ENCODE results near the gene ABHD3. TPM values are rescaled to one million over a fixed set of nuclear protein-coding genes. Genes with fewer than 3 reads are reported as not detected.

Gene ABHD3
- total RNA-seq (2021; fragmentation: NEBNext Ultra II Directional; extraction: Animal tissue kit (Norgen Biotek cat#: 25700)) (9.0 and 12.1 TPM in 2 replicates), polyA plus RNA-seq (2011; rRNA removed) (6.1 and 8.4 TPM in 2 replicates), polyA minus RNA-seq (2011; rRNA and poly(A)+ RNA removed) (8.2 and 9.6 TPM in 2 replicates)
- polyA plus RNA-seq (2011; cell fraction: cytosol; rRNA removed): 9.9 TPM
- 14.7 TPM for polyA plus RNA-seq (2011; cell fraction: nucleus; rRNA removed)
- polyA plus RNA-seq (2012, experiment 1 of 2): 7.0 to 8.8 TPM (median 7.4 TPM) in 4 replicates
- polyA plus RNA-seq (2012, experiment 2 of 2): 2.3 TPM
- 6.7 TPM for polyA plus RNA-seq (2013, experiment 1 of 2)
- polyA plus RNA-seq (2013, experiment 2 of 2): 6.9 TPM
- 10.1 TPM for polyA minus RNA-seq (2011; cell fraction: cytosol; rRNA and poly(A)+ RNA removed)
- 19.9 TPM for polyA minus RNA-seq (2011; cell fraction: nucleus; rRNA and poly(A)+ RNA removed)
- long read RNA-seq, experiment 1, partial matches to known transcripts: 3 of 8 reads
- long read RNA-seq, experiment 1, other reads (novel, unspliced or antisense): 1 of 8 reads
- long read RNA-seq, experiment 2: 0 reads

GRCh38 chr18:21704603-21705364 is at the start of gene ABHD3:
TSS of gene ABHD3 (minus strand) at chr18:21704774. CDS start at chr18:21704665, 109 bp downstream.
- H3K27me3 ChIP-seq (replicated peaks in 1 of 4; ENCODE audit: control insufficient read depth in 3 of 4, extremely low read depth in 1 of 4, insufficient read depth in 3 of 4, low read length in 3 of 4): peaks cover 0 to 3% (median 0%) of the 10 kb centered on the region in 4 experiments; a peak in 4 of 7 replicates
- H3K4ac ChIP-seq (replicated peaks; ENCODE audit: insufficient read length, low read depth, low read length): no peak within 1 kb of the TSS
- 0 out of 2 replicates have a peak within 1 kb of the TSS, but pooled peaks have one; percentile 46 for H2BK15ac ChIP-seq (ENCODE audit: low read length)
- no peak within 1 kb of the TSS for H3K23ac ChIP-seq (ENCODE audit: insufficient read length)
- ChIA-PET POLR2A (ENCODE audit: partially characterized antibody) (interaction anchor here (0.9 to 1.8 kb wide), 10 partner anchors 11 to 105 kb away, joined by 3 to 19 read pairs (median 6); partner anchors contain the start of genes ESCO1, MIB1 and SNRPD1), CTCF (ENCODE audit: partially characterized antibody) (interaction anchor here (0.8 to 1.1 kb wide), 3 partner anchors 12 to 80 kb away, joined by 3 read pairs; no protein-coding TSS in a partner anchor)
- peak within 1 kb of the TSS; percentile 62; the same call in 1 of the 2 replicates for H3K27ac ChIP-seq (ENCODE audit: low read depth, low read length)
- H3K14ac ChIP-seq (ENCODE audit: insufficient read length): no peak within 1 kb of the TSS
- H2BK5ac ChIP-seq (ENCODE audit: low read depth, low read length): peak within 1 kb of the TSS; percentile 29; the same call in 1 of the 2 replicates
- H2BK120ac ChIP-seq (replicated peaks; ENCODE audit: low read depth, low read length): peak within 1 kb of the TSS; percentile 31
- H2AK5ac ChIP-seq (ENCODE audit: low read depth, low read length): no peak within 1 kb of the TSS
- peak within 1 kb of the TSS; percentile 50 to 78 (median 74) for H3K9ac ChIP-seq (replicated peaks in 1 of 4; ENCODE audit: extremely low read depth in 1 of 4, low read depth in 3 of 4, low read length in 3 of 4)
- H2BK20ac ChIP-seq (ENCODE audit: low read length): no peak within 1 kb of the TSS
- H3K36me3 ChIP-seq (ENCODE audit: control insufficient read depth in 2 of 4, insufficient read depth in 4 of 4, low read length in 3 of 4): peaks cover 0 to 7% (median 3%) of the 10 kb centered on the region in 4 experiments; a peak in 3 of 8 replicates
- H2BK12ac ChIP-seq (ENCODE audit: low read depth, low read length): no peak within 1 kb of the TSS
- peak within 1 kb of the TSS; percentile 60 for H3K18ac ChIP-seq (ENCODE audit: extremely low read depth, low read length)
- H3K9me3 ChIP-seq (ENCODE audit: insufficient read depth in 2 of 2, low read depth in 1 of 2, low read length in 1 of 2): peaks cover 0 to 12% of the 10 kb centered on the region in 2 experiments; a peak in 2 of 4 replicates
- peaks cover 6% of the 10 kb centered on the region for H3K23me2 ChIP-seq (ENCODE audit: low read depth, low read length)
- H3K79me1 ChIP-seq (ENCODE audit: low read depth, low read length): no peaks in the 10 kb centered on the region
- peak within 1 kb of the TSS; percentile 58 for H4K5ac ChIP-seq (ENCODE audit: insufficient read length, low read depth, low read length)
- peak within 1 kb of the TSS; percentile 57 to 79 (median 74) for H3K4me3 ChIP-seq (ENCODE audit: extremely low read depth in 1 of 4, insufficient read depth in 2 of 4, low read depth in 3 of 4, low read length in 4 of 4)
- 6% methylated on average over 60 of the region's 60 CpGs; no CpG with 5 or more reads in 1 of the 2 experiments for WGBS, 2 experiments (ENCODE audit: extremely low coverage in 1 of 2, insufficient coverage in 1 of 2, insufficient read length in 1 of 2, insufficient replicate concordance in 2 of 2, low coverage in 1 of 2, low lambda C conversion rate in 2 of 2, missing lambda C conversion rate in 1 of 2)
- H3K4me2 ChIP-seq (ENCODE audit: insufficient read depth in 1 of 2, low read depth in 2 of 2, low read length in 2 of 2): peak within 1 kb of the TSS; percentile 69 to 84
- H4K8ac ChIP-seq (ENCODE audit: extremely low read depth, insufficient read depth, low read length): peak within 1 kb of the TSS; percentile 96; the same call in 1 of the 2 replicates
- FAIRE-seq (no peak), DNase-seq (ENCODE audit: low read depth in 1 of 2, low spot score in 2 of 2) (peak; percentile 76 to 93)
- H3K56ac ChIP-seq (replicated peaks; ENCODE audit: insufficient read length, low read depth, low read length): peak within 1 kb of the TSS; percentile 67
- peaks cover 0 to 3% (median 1%) of the 10 kb centered on the region in 4 experiments; a peak in 1 of 7 replicates for H3K4me1 ChIP-seq (replicated peaks in 1 of 4; ENCODE audit: control insufficient read depth in 3 of 4, insufficient read depth in 4 of 4, low read length in 3 of 4)
- no peaks in the 10 kb centered on the region for H4K20me1 ChIP-seq (replicated peaks in 1 of 2; ENCODE audit: control insufficient read depth in 1 of 2, insufficient read depth in 2 of 2, low read length in 2 of 2)
- no peaks in the 10 kb centered on the region for H3K79me2 ChIP-seq (ENCODE audit: control insufficient read depth in 1 of 2, insufficient read depth in 2 of 2, low read length in 2 of 2)
- H2AFZ ChIP-seq (ENCODE audit: low read length): peak within 1 kb of the TSS; percentile 83
- H4K91ac ChIP-seq (replicated peaks; ENCODE audit: insufficient read length, low read length): peak within 1 kb of the TSS; percentile 64
- TF ChIP-seq NRF1 (IDR thresholded peaks at IDR 0.05; ENCODE audit: low read depth, low read length) (no peak), RNF2 (IDR thresholded peaks at IDR 0.05; ENCODE audit: borderline replicate concordance, low read depth, low read length, missing control alignments, poor library complexity, severe bottlenecking) (no peak), JUND (IDR thresholded peaks at IDR 0.05; ENCODE audit: low read length) (no peak), ATF2 (IDR thresholded peaks at IDR 0.05; ENCODE audit: low read length) (no peak), RAD21 (IDR thresholded peaks at IDR 0.05 in 1 of 2, conservative IDR thresholded peaks at IDR 0.05 in 1 of 2; ENCODE audit: low read depth in 2 of 2, low read length in 2 of 2) (peak in 1 of 2 experiments; percentile 33; a peak in 1 of 4 replicates)

Data from H1 (cell line).